Activated CD4-positive, alpha-beta memory T cell treated with anti-CD3 and anti-CD28 coated beads for 36 hours (primary cell): ENCODE results near the gene CFL1. TPM values are rescaled to one million over a fixed set of nuclear protein-coding genes. Genes with fewer than 3 reads are reported as not detected.
"Not testable (repeated sequence)": the region's sequence is repeated elsewhere in the genome, so short reads cannot be mapped to it uniquely, and the experiment has no call there.

Experiments
- CTCF ChIA-PET: fragments of 350-600 bp; sonication (Branson Sonifier 250); formaldehyde crosslinking; loops from one replicate; lab custom pipeline; 2021; ENCODE audit warnings: antibody characterized with exemption, inconsistent platforms; lab: Charles Lee
- POLR2A ChIA-PET: fragments of 350-600 bp; sonication (Branson Sonifier 250); formaldehyde crosslinking; loops from one replicate; lab custom pipeline; 2021; ENCODE audit warnings: antibody characterized with exemption; lab: Charles Lee
- DNase-seq: peaks from one replicate; pipeline ENCODE4 v3.0.0-alpha.2; 2020
- H3K27ac Mint-ChIP-seq: one replicate; pipeline ENCODE4 v1.8.0; 2021; ENCODE audit warnings: mixed read lengths
- H3K27me3 Mint-ChIP-seq: one replicate; pipeline ENCODE4 v1.8.0; 2021; ENCODE audit warnings: mixed read lengths
- H3K36me3 Mint-ChIP-seq: one replicate; pipeline ENCODE4 v1.8.0; 2021; ENCODE audit warnings: mixed read lengths
- H3K4me1 Mint-ChIP-seq: one replicate; pipeline ENCODE4 v1.8.0; 2021; ENCODE audit warnings: low read depth, mixed read lengths
- H3K4me3 Mint-ChIP-seq: one replicate; pipeline ENCODE4 v1.8.0; 2021; ENCODE audit warnings: mild to moderate bottlenecking, mixed read lengths
- H3K9me3 Mint-ChIP-seq: one replicate; pipeline ENCODE4 v1.8.0; 2021; ENCODE audit warnings: mixed read lengths
- intact Hi-C: fragments of 100-400 bp; cut with micrococcal nuclease; formaldehyde crosslinking; loops from one replicate; pipeline ENCODE4 v1.15.1; 2023
- total RNA-seq, 2 experiments: library from RNA; stranded (reverse); gene quantifications; one replicate each; pipeline ENCODE4 v1.2.3, GENCODE V29; 2021

The CFL1 gene
- total RNA-seq, 2 experiments from 2014 or later, result 1,166 to 1,191 TPM

DNA sequence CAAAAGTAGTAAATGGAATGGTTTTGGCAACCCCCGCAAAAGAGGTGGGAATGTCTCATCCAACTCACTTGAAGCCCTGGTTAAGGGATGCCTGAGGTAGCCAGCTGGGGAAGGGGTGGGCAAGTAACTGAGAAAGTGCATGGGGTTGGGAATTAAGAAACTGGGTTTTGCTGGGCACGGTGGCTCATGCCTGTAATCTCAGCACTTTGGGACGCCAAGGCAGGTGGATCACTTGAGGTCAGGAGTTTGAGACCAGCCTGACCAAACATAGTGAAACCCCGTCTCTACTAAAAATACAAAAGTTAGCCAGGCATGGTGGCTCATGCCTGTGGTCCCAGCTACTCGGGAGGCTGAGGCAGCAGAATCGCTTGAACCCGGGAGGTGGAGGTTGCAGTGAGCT lies 9.3 kb downstream of the CFL1 start:
- intact Hi-C loops, DNase-seq, H3K4me1 Mint-ChIP-seq, H3K4me3 Mint-ChIP-seq, H3K27me3 Mint-ChIP-seq, H3K27ac Mint-ChIP-seq: not testable (repeated sequence)
- POLR2A ChIA-PET, result interaction anchor here (0.6 kb wide), 1 partner anchor 25 kb away, joined by 3 read pairs; no protein-coding TSS in a partner anchor
- H3K9me3 Mint-ChIP-seq, result peaks cover 10% of the 10 kb centered on the region
- CTCF ChIA-PET, result interaction anchor here (1.1 to 1.8 kb wide), 2 partner anchors 39 to 140 kb away, joined by 3 to 4 read pairs; partner anchors contain the start of gene FIBP
- peaks cover 23% of the 10 kb centered on the region for H3K36me3 Mint-ChIP-seq

DNA sequence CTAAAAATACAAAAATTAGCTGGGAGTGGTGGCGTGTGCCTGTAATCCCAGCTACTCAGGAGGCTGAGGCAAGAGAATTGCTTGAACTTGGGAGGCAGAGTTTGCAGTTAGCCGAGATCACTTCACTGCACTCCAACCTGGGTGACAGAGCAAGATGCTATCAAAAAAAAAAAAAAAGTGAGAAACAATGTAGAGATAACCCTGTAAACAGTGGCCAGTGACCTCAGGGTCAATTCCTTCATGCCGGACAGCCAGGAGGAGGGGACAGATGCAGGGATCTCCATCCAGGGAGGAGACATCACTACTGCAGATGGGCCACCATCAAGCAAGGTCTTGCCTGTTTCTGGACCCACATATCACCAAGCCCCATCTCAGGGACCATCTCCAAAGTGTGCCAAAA lies 10.2 kb downstream of the CFL1 start:
- DNase-seq, result no peak
- no peak overlapping the region for H3K27ac Mint-ChIP-seq
- ChIA-PET POLR2A (no interaction called here), CTCF (interaction anchor here (0.7 to 1.1 kb wide), 3 partner anchors 27 to 44 kb away, joined by 3 to 4 read pairs (median 4); no protein-coding TSS in a partner anchor)
- no peaks in the 10 kb centered on the region for H3K27me3 Mint-ChIP-seq
- H3K4me1 Mint-ChIP-seq, result no peaks in the 10 kb centered on the region
- intact Hi-C loops, result no loop called here
- H3K9me3 Mint-ChIP-seq, result peaks cover 10% of the 10 kb centered on the region
- H3K36me3 Mint-ChIP-seq, result peaks cover 15% of the 10 kb centered on the region
- no peak overlapping the region for H3K4me3 Mint-ChIP-seq

DNA sequence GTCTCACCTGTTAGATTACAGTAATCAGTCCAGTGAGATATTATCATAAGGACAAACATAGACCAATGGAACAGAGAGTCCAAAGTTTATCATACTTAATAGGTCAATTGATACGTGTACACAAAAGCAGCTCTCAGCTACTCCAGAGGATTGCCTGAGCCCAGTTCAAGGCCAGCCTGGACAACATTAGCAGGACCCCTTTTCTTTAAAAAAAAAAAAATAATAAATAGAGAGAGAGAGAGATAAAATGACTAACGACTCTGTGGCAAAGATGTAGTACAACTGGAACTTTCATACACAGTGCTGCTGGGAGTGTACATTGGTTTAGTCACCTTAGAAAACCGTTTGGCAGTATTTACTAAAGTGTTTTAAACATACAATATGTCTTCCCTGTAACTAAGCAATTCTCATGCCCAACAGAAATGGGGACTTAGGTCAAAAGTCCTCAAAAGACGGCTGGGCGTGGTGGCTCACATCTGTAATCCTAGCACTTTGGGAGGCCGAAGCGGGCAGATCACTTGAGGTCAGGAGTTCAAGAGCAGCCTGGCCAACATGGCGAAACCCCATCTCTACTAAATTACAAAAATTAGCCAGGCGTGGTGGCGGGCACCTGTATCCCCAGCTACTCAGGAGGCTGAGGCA lies 13.6 kb downstream of the CFL1 start:
- Mint-ChIP-seq H3K4me3 (no peak overlapping the region), H3K4me1 (no peaks in the 10 kb centered on the region), H3K9me3 (no peaks in the 10 kb centered on the region), H3K27me3 (no peaks in the 10 kb centered on the region), H3K27ac (no peak overlapping the region), H3K36me3 (no peaks in the 10 kb centered on the region)
- CTCF ChIA-PET, result interaction anchor here (0.7 to 2.3 kb wide), 4 partner anchors 21 to 139 kb away, joined by 3 to 7 read pairs (median 5); partner anchors contain the start of gene KAT5
- POLR2A ChIA-PET, result interaction anchor here (0.7 kb wide), 1 partner anchor 9 kb away, joined by 5 read pairs; no protein-coding TSS in a partner anchor
- no peak for DNase-seq
- intact Hi-C loops, result no loop called here

DNA sequence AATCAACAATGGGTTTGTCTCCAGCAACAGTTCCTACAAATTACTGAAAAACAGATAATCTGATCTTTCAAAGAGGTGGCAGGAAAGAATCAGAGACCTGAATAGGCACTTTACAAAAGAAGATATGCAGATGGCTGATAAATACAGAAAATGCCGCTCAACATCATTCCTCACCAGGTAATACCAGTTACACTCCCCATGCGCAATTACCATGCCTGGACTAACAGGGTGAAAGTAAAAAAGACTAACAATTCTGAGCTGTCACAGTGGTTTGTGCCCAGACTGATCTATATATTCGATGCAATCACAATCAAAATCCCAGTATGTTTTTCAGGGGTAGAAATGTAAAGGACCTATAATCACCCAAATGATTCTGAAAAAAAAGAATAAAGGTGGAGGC lies 14.2 kb downstream of the CFL1 start:
- intact Hi-C loops, result no loop called here
- POLR2A ChIA-PET, result no interaction called here

DNA sequence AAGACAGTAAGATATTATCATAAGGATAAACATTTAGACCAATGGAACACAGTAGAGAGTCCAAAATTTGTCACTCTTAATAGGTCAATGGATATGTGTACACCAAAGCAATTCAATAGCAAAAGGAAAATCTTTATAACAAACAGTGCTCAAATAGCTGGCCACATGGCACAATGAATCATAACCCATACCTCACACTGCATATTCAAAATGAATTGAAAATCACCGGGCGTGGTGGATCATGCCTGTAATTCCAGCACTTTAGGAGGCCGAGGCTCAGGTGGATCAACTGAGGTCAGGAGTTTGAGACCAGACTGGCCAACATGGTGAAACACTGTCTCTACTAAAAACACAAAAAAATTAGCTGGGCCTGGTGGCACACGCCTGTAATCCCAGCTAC lies 15.8 kb downstream of the CFL1 start:
- Mint-ChIP-seq H3K4me1 (no peaks in the 10 kb centered on the region), H3K36me3 (no peaks in the 10 kb centered on the region), H3K27me3 (no peaks in the 10 kb centered on the region), H3K9me3 (no peaks in the 10 kb centered on the region), H3K27ac (no peak overlapping the region), H3K4me3 (no peak overlapping the region)
- POLR2A ChIA-PET, result no interaction called here
- CTCF ChIA-PET, result interaction anchor here (1.1 kb wide), 1 partner anchor 62 kb away, joined by 3 read pairs; no protein-coding TSS in a partner anchor
- no peak for DNase-seq
- intact Hi-C loops, result no loop called here

More for the DNA sequence above, 14.2 kb downstream of the CFL1 start:
- DNase-seq, result no peak
- H3K4me1 Mint-ChIP-seq, result no peaks in the 10 kb centered on the region
- H3K27me3 Mint-ChIP-seq, result no peaks in the 10 kb centered on the region
- no peak overlapping the region for H3K4me3 Mint-ChIP-seq
- CTCF ChIA-PET, result interaction anchor here (1.6 to 2.3 kb wide), 2 partner anchors 40 to 132 kb away, joined by 3 to 7 read pairs; partner anchors contain the start of gene KAT5
- H3K27ac Mint-ChIP-seq, result no peak overlapping the region
- no peaks in the 10 kb centered on the region for H3K9me3 Mint-ChIP-seq
- no peaks in the 10 kb centered on the region for H3K36me3 Mint-ChIP-seq

DNA sequence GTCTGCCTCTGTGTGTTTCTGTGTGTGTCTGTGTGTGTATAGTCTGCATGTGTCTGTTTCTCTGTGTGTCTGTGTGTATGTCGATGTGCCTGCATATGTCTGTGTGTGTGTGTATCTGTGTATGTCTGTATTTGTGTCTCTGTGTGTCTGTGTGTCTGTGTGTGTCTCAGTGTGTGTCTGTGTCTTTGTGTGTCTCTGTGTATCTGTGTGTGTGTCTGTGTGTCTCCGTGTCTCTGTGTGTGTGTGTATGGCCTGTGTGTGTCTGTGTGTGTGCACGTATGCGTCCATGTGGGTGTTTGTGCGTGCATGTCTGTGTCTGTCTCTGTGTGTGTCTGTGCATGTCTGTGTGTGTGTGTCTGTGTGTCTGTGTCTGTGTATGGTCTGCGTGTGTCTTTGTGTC lies 23.8 kb downstream of the CFL1 start:
- Mint-ChIP-seq H3K4me1 (peaks cover 21% of the 10 kb centered on the region), H3K27ac (no peak overlapping the region), H3K36me3 (no peaks in the 10 kb centered on the region), H3K4me3 (no peak overlapping the region), H3K27me3 (no peaks in the 10 kb centered on the region), H3K9me3 (no peaks in the 10 kb centered on the region)
- CTCF ChIA-PET, result interaction anchor here (2.3 to 4.1 kb wide), 4 partner anchors 16 to 54 kb away, joined by 8 to 25 read pairs (median 16); partner anchors contain the start of gene AP5B1
- intact Hi-C loops, result no loop called here
- DNase-seq, result no peak
- POLR2A ChIA-PET, result interaction anchor here (0.7 to 2.7 kb wide), 4 partner anchors 16 to 127 kb away, joined by 3 to 16 read pairs (median 4); partner anchors contain the start of genes MUS81 and SART1

DNA sequence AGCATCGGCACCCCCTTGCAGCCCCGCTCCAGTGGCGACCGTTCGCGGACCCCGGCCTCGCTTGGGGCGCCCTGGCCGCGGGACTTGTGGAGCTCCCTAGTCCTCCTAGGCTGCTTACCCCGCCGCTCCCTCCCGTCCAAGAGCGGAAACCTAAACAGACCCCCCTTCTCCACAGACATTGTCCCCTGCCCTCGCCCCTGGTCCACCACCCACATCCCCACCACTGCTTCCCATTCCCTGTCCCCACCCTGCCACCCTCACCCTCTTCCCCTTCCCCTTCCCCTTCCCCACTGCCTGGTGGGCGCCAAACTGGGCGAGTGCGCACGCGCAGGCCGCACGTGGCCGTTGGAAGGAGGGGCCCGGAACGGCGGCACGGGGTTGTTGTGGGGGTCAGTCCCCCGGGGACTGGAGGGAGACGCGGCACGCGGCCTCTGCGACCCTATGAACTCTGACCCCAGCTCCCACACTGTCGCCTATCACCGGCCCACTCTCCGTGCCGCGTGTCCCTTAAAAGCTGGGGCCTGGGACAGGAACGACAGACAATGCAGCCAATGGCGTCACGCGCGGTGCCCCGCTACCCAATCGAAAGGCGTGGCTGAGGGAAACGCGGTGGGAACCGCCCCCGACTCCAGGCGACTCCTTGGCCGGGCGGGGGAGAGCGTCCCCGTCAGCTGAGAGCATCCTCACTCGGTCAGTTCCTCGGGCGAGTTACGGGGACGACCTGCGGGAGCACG lies 24.5 kb downstream of the CFL1 start, which contains the start of gene SNX32:
TSS of gene SNX32 (plus strand) at position 667 of the 734 bp plus-strand sequence. CDS start 103 bp downstream, outside the sequence.
- H3K27me3 Mint-ChIP-seq, result no peaks in the 10 kb centered on the region
- no peaks in the 10 kb centered on the region for H3K9me3 Mint-ChIP-seq
- intact Hi-C loops, result no loop called here
- peaks cover 21% of the 10 kb centered on the region for H3K4me1 Mint-ChIP-seq
- H3K36me3 Mint-ChIP-seq, result no peaks in the 10 kb centered on the region
- ChIA-PET CTCF (interaction anchor here (0.6 to 4.1 kb wide), 6 partner anchors 11 to 158 kb away, joined by 3 to 25 read pairs (median 10); partner anchors contain the start of gene AP5B1), POLR2A (interaction anchor here (0.7 to 2.7 kb wide), 5 partner anchors 15 to 128 kb away, joined by 3 to 16 read pairs (median 4); partner anchors contain the start of genes MUS81 and SART1)
- no peak within 1 kb of the TSS for H3K4me3 Mint-ChIP-seq
- DNase-seq, result peak; percentile 98
- no peak within 1 kb of the TSS for H3K27ac Mint-ChIP-seq

DNA sequence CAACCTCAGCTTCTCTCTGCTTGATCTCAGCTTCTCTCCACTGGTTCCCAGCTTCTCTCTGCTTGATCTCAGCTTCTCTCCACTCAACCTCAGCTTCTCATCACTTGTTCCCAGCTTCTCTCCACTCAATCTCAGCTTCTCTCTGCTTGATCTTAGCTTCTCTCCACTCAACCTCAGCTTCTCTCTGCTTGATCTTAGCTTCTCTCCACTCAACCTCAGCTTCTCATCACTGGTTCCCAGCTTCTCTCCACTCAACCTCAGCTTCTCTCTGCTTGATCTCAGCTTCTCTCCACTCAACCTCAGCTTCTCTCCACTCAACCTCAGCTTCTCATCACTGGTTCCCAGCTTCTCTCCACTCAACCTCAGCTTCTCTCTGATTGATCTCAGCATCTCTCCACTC lies 25.7 kb downstream of the CFL1 start:
- intact Hi-C loops, H3K27ac Mint-ChIP-seq, H3K9me3 Mint-ChIP-seq, H3K36me3 Mint-ChIP-seq, H3K27me3 Mint-ChIP-seq, DNase-seq, H3K4me3 Mint-ChIP-seq: not testable (repeated sequence)
- CTCF ChIA-PET, result interaction anchor here (1.0 to 4.1 kb wide), 6 partner anchors 14 to 121 kb away, joined by 5 to 25 read pairs (median 10); partner anchors contain the start of genes AP5B1 and KAT5
- POLR2A ChIA-PET, result interaction anchor here (0.7 to 2.7 kb wide), 4 partner anchors 13 to 130 kb away, joined by 3 to 16 read pairs (median 3); partner anchors contain the start of genes CCDC85B and MUS81
- peaks cover 30% of the 10 kb centered on the region for H3K4me1 Mint-ChIP-seq

DNA sequence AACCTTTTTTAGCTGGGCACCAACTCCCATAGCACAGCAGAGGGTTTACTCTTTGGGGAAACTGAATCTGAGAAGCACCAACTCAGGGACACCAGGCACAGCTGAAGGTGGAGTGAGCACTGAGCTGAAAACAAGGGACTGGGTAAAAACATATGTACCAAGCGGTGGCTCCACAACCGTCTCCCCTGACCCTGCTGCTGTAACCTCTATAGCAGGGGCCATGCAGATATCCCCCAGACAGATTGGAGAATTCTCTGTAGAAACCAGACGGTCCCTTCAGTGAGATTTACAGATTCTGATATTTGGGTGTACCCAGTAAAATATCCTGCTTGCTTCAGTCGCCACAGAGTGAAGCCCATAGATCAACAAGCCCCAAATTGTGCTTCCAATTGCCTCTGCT lies 28.5 kb downstream of the CFL1 start:
- H3K27me3 Mint-ChIP-seq, result no peaks in the 10 kb centered on the region
- peaks cover 30% of the 10 kb centered on the region for H3K4me1 Mint-ChIP-seq
- no peaks in the 10 kb centered on the region for H3K9me3 Mint-ChIP-seq
- no peak for DNase-seq
- H3K4me3 Mint-ChIP-seq, result no peak overlapping the region
- POLR2A ChIA-PET, result interaction anchor here (1.1 kb wide), 1 partner anchor 31 kb away, joined by 3 read pairs; the partner anchor contains the start of gene MUS81
- no peaks in the 10 kb centered on the region for H3K36me3 Mint-ChIP-seq
- intact Hi-C loops, result no loop called here
- CTCF ChIA-PET, result interaction anchor here (0.5 to 3.7 kb wide), 6 partner anchors 11 to 118 kb away, joined by 3 to 24 read pairs (median 7); partner anchors contain the start of genes CCDC85B and KAT5
- H3K27ac Mint-ChIP-seq, result no peak overlapping the region

DNA sequence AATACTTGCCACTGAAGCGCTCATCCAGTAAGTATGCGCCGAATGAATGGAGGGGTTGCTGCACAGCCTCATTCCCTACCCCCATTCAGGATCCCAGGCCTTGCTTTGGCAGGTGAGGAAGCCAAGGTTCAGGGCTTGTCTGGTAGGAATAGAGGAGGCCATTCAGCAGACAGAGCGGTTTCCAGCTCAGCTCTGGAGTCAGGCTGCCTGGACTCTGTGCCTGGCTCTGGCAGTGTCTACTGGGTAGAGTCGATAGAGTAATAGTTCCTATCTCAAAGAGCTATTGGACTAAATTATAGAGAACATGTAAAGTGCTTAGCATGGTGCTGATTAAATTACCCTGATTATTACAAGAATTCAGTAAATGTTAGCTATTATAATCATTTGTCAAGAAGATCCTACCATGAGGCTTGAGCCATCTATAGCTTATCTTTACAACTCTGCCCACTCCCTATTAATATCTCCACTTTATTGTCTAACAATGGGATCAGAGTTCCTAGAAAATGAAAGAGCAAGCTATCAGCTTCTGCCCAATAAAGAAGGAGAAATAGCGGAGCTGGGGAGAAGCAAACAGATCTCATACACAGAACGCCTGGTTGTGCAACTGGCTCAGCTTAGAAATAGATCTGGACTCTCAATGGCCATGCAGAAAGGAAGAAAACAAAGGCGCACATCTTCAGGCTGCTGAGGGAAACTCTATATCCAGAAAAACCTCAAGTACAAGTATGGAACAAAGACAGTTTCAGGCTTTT lies 30.8 kb downstream of the CFL1 start:
- H3K4me3 Mint-ChIP-seq, result no peak overlapping the region
- ChIA-PET CTCF (interaction anchor here (0.9 to 3.7 kb wide), 11 partner anchors 9 to 121 kb away, joined by 3 to 24 read pairs (median 4); partner anchors contain the start of genes KAT5 and MUS81), POLR2A (interaction anchor here (1.5 kb wide), 1 partner anchor 47 kb away, joined by 6 read pairs; the partner anchor contains the start of gene AP5B1)
- H3K36me3 Mint-ChIP-seq, result no peaks in the 10 kb centered on the region
- DNase-seq, result no peak
- H3K9me3 Mint-ChIP-seq, result no peaks in the 10 kb centered on the region
- no peaks in the 10 kb centered on the region for H3K27me3 Mint-ChIP-seq
- intact Hi-C loops, result no loop called here
- peak overlapping the region; percentile 18 for H3K27ac Mint-ChIP-seq
- peaks cover 19% of the 10 kb centered on the region for H3K4me1 Mint-ChIP-seq
